Fibroblast of villous mesenchyme (primary cell): Measurements from ENCODE around the gene RHOF. TPM values are rescaled to one million over a fixed set of nuclear protein-coding genes. Genes with fewer than 3 reads are reported as not detected.

Experiments
- DNase-seq: peaks from one replicate; pipeline ENCODE4 v3.0.0-alpha.2; 2010; ENCODE audit warnings: low read depth
- H3K4me3 ChIP-seq: 2 replicates; pipeline ENCODE4 v1.5.1; 2011; ENCODE audit warnings: low read depth, mild to moderate bottlenecking, low read length
- total RNA-seq: library from RNA; depleted of rRNA; stranded (reverse); fragments of >200 nt; gene quantifications from 2 replicates; pipeline ENCODE4 v1.2.3, GENCODE V29; 2012
- TF ChIP-seq, protein P1 (sequence below): IDR thresholded peaks from 2 replicates; pipeline ENCODE4 v1.5.1; 2012; ENCODE audit warnings: low read depth, mild to moderate bottlenecking, low read length; ENCODE audit not compliant: insufficient read depth

RHOF gene
- total RNA-seq, 1 donor = 11.7 TPM

DNA sequence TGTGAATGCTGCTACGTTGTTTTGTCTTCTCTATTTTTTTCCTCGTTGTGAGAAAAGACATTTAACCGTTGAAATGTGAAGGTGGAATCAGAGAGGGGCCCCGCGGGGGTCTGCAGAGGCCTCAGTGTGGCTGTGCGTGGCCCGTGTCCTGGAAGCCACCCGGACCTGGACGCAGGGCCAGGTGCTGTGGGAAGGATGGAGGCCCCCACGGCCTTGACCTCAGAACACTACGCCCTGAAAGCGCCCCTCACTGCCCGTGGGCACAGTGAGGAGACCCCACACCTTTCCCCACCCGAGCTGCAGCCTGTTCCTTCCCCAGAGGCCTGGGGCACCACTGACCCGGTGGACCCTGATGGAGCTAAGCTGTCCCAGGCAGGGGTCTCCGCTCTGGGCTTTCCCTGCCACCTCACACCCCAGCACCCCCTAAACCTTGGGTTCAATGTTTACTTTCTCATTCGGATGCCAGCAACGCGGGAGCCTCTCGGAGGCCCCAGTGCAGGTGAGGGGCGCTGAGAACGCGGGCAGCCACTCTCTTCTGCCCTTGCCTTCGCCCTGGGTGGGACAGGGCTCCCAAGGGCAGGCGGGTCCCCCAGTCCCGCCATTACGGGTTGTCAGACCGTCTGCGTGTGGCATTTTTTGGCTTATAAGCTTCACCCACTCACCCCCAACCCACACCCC is 37.2 kb upstream of the RHOF start:
- TF ChIP-seq, protein P1, sequence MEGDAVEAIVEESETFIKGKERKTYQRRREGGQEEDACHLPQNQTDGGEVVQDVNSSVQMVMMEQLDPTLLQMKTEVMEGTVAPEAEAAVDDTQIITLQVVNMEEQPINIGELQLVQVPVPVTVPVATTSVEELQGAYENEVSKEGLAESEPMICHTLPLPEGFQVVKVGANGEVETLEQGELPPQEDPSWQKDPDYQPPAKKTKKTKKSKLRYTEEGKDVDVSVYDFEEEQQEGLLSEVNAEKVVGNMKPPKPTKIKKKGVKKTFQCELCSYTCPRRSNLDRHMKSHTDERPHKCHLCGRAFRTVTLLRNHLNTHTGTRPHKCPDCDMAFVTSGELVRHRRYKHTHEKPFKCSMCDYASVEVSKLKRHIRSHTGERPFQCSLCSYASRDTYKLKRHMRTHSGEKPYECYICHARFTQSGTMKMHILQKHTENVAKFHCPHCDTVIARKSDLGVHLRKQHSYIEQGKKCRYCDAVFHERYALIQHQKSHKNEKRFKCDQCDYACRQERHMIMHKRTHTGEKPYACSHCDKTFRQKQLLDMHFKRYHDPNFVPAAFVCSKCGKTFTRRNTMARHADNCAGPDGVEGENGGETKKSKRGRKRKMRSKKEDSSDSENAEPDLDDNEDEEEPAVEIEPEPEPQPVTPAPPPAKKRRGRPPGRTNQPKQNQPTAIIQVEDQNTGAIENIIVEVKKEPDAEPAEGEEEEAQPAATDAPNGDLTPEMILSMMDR = no peak
- no peak for DNase-seq
- H3K4me3 ChIP-seq = no peak overlapping the region

DNA sequence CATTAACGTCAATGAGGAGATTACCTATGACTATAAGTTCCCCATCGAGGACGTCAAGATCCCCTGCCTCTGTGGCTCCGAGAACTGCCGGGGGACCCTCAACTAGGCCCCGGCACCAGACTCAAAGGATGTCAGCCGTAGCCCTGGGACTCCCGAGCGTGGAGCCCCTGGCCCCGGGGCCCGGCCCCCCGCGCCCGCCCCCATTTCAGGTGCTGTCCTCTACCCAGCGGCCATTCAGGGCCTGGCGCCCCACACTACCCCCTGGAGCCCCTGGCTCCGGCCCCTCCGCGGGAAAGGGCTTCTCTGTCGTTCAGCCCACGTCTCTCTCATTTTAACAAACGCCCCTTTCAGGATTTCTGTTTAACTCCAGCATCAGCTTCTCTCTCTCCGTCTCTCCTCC is 36.6 kb upstream of the RHOF start:
- DNase-seq = no peak
- H3K4me3 ChIP-seq = no peak overlapping the region
- TF ChIP-seq, protein P1 = no peak

GRCh38 chr12:121829250-121829918 is 35.9 kb upstream of the RHOF start:
- no peak overlapping the region for H3K4me3 ChIP-seq
- TF ChIP-seq, protein P1 = no peak
- no peak for DNase-seq

GRCh38 chr12:121828826-121829225 is 35.3 kb upstream of the RHOF start:
- DNase-seq = no peak
- TF ChIP-seq, protein P1 = no peak
- H3K4me3 ChIP-seq = no peak overlapping the region

- H3K4me3 ChIP-seq = no peak overlapping the region
- no peak for DNase-seq
- TF ChIP-seq, protein P1 = no peak
These were observed 34.8 kb upstream of the RHOF start for GRCh38 chr12:121828306-121828705.

DNA sequence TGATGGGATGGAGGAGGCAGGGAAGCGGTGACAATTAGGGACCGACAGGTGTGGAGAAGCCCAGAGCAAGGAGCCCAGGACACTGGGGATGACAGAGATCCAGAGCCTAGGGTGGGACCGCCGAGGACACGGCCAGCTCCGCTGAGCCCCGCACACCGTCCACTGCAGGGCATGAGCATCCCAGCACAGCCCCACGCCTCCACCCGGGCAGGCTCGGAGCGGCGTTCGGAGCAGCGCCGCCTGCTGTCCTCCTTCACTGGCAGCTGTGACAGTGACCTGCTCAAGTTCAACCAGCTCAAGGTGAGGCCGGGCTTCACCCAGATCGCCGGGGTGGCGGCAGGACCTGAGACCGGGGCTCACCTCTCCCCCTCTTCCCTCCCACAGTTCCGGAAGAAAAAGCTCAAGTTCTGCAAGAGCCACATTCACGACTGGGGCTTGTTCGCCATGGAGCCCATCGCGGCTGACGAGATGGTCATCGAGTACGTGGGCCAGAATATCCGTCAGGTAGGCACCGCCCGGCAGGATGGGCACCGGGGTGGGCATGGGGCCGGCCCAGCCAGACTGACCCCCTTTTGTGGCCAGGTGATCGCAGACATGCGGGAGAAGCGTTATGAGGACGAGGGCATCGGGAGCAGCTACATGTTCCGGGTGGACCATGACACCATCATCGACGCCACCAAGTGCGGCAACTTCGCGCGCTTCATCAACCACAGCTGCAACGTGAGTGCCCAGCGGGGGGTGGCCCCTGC is 34.0 kb upstream of the RHOF start:
- H3K4me3 ChIP-seq = no peak overlapping the region
- no peak for DNase-seq
- TF ChIP-seq, protein P1 = no peak
